Endothelial cell of hepatic sinusoid (primary cell): ENCODE results near the gene ESRRG.

Experiments
- in situ Hi-C: cut with HindIII; loops from 2 replicates; pipeline ENCODE4 v1.10.0; 2017; ENCODE audit warnings: low sequenced_read_pairs

The ESRRG gene

DNA sequence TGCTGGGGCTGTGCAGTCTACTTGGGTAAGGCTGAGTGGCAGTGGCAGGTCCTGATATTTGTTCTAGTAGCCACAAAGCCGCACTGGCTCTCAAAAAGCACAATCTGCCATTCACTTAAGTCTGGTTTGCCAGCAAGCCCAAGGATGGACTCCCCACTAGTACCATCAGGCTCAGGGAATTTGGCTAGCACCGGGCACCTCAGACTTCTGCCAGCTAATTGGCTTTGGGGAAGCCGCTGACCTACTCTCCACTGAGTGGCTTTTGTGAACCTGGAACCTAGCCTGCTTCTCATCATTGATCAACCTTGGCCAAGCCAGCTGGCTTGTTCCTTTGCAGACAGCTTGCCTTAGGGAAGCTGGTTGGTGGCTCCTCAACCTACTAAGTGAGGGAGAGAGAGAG, 83.1 kb downstream of the ESRRG start:
- in situ Hi-C loops: no loop called here

DNA sequence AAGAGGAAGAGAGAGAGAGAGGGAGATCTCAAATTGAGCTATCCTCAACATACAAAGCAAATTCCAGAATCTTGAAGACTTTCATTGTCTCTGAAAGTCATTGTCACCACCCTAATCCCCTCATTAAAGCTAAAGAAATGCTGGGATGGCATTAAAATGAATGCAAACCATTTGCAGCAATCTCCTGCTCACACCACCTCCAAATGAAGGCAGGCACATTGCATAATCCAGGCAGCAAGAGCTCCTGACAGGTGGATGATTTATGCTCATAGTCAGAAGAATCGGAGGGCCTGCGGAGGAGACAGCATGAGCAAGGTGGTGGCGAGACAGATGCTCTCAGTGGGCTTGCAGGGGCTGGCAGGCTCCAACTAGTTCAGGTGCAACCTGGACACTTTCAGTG, 90.2 kb downstream of the ESRRG start:
- in situ Hi-C loops: no loop called here

DNA sequence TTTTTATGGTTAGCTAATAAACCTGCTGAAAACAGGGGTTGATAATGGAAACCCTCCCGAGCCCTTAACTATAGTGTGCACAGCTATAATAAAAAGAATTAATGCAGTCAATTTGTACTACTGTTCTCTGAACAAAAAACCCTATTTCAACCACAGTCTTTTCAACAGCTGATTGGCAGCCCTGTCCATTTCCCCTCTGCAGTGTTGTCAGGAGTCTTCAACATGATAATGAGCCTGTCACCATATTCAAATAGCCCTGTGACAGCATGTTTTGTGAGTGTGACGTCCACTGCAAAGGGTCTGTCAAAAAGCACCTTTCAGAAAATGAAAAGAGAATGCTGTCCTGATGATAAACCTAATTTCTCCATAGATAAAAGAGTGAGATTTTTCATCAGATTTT, 92.7 kb downstream of the ESRRG start:
- in situ Hi-C loops: no loop called here

DNA sequence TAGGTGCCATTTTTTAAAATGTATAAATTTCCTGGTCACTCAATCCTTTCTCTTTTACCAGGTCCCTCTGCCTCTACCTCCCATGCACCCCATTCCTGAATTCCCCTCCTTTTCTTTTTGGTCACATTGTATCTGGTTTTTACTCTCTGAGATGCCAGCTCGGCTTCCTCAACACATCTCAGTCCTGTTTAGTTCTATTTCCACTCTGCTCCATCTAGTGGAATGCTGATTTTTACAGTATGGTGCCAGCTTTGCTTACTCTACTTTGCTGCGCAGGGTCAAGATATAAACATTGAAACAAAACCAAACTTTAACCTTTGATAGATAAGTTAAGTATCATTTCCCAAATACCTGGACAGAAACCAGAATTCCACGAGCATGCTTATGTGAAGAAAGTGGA, 96.0 kb downstream of the ESRRG start:
- in situ Hi-C loops: no loop called here

DNA sequence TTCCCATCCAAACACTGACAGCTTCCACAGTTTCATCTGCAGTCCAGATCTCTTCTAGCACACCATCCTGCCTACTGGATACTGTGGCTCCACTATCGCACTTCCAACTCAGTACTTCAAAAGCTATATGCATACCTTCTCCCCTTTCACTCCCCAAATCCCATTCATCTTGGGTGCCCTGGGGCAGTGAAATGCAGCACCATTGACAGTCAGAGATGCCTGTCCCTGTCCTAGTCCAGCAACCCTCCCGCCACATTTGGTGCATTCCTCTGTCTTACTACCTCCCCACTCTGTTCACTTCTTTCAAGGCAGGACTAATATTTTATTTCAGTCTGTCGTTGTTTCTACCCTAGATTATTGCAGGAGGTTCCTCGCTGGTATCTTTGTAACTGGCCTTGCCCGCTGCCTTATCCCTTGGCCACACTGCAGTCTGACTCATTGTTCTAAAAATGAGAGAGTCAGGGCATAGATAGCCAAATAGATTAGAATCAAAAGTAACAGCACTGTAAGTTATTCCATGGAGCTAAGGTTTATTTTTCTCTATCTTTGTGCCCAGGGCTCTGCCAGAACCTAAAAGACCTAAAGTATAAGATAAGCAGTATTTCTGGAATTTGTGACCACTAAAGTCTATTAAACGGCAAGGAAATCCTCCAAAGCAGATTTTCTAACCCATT, 96.7 kb downstream of the ESRRG start:
- in situ Hi-C loops: no loop called here

DNA sequence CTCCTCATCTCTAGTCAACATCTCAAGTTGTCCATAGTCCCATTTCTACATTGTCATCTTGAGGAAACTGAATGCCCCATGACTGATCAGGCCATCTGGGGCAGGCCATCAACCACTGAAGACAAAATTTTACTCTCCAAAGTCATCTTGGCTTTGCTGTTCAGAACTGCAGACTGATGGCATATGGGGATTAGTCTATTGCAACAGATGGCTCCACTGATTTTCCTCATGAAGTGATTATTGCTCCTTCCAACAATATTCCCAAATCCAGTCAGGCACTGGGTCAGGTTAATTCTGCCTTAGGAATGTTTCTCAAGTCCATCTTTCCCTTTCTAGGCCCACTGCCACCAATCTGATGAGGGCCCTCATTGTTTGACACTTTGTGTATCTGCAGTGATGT, 101.7 kb downstream of the ESRRG start:
- in situ Hi-C loops: no loop called here

DNA sequence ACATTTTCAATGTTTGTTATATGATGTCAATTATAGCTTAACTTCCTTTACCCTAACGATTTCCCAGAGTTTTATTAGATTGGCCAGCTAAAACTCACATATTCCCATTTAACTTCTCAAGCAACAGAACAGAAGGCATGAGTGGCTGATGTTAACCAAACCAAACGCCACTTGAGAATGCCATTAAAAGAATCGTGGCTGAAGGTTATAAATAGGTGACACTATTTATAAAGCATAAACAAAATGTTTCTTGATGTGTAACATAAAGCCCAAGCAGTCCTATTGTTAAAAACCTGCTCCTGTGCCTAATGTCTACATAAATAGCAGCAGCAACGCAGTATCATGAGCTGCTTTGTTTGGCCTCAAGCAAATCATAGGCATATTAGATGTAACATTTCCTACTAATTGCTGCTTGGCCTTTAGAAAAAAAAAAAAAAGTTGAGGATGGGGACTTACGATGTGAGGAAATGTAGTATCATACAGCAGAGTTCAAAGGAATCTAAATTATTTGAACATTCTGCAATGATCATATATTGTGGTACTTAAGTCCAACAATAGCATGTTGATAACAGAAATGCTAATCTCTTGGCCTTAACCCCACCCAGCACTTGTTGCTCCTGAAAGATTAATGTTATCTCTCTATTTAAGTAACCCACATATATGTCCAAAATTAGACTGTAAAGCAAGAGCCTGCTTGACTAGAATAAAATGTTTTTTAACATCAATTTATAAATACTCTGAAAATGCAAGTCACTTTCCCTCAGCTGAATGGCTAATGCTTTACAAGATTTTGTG, 106.0 kb downstream of the ESRRG start:
- in situ Hi-C loops: no loop called here

DNA sequence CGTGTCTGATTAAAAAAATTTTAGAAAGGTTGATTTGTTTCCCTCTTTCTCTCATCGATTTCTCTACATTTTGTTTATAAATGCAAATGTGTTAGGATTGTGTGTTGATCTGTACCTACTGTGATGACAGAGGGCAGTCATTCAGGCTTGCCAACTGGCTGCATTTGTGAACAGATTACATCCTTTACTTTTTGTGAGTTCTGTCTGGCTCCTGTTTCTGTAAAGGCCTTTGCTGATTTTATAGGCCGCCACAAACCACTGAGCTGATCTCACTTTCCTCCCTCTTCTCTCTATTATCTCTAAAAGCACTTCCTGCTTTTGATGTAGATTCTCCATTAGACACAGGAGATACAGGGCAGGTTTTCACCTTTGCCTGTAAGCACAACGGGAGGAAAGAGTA, 106.8 kb downstream of the ESRRG start:
- in situ Hi-C loops: no loop called here

DNA sequence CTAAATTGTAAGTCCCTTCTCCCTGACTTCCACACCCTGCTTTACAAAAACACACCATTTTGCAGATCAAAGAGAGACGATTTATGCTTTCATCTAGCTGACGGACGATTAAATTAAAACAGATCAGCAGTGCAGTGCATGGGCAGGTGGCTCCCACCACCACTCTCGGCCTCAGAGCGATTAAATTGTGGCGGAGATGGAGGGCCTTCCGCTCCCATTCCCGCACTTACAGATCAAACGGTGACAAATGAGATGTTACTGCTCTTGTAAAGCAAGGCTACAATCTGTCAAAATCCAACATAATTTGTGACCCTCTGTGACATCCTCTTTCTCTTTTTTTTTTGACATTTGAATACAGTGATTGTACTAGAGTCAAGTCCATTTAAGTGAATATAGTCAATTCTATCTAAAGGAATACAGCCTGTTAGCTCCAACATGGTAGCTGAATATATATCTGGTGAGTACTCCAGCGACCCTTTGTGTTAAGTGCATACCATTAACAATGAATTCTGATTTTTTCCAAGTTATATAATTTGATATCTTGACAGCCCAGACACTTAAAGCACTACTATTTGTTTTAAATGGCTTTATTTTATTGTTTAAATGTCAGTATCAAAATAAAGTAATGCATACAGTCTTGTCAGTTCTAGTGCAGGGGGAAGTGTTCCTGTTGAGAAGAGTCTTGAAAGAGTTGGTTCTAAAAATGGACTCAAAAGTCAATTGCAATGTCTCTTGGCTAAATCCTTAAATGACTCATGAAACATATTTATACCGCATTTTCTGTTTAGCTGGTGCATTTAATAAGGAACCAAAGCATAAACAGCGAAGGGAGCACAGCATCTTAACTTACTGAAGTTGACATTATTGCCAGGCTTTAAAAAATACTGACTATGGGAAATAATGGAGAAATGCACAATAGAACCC, 109.0 kb downstream of the ESRRG start:
- in situ Hi-C loops: no loop called here

DNA sequence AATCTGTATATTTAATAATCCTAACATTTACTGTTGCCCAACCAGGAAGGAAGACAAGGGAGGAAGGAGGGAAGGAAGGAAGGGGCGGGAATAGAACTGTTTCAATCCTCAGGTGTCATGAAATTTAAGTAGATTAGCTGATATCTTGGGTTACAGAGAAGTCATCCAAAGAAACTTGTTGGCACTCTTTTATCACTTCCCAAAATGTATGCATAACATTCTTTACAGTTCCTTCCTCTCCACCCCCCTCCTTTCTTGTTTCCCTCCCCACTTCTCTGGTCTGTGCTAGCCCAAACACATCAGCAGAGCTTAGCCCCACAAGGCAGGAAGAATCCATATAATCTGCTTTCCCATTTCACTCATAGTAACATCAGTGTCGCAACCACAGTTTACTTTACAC, 110.9 kb downstream of the ESRRG start:
- in situ Hi-C loops: no loop called here

DNA sequence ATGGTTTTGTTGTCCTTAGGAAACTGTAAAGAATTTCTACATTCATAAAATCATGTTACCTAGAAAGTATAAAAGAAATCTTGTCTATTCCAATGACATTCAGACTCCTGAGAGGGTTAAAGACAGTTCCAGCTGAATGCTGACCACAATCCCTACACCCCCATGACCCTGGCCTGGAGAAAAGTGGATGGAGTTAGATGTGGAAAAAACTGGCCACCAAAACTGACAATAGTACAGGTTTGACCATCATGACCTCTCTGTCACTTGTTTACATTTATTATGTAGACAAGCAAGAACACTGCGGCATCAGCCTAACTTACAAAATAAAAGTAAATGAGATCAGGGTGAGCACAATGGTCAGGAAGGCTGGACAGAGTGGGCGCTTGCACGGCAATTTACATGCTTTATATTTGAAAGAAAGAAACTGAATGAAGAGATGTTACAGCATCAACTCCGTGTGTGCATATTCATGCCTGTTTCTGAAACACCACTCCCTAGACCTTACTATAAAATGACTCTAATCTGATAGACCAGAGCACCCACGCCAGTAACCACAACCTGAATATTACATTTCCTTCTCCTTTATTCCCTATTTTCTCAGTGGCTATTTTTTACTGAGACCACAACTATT, 116.0 kb downstream of the ESRRG start:
- in situ Hi-C loops: no loop called here

DNA sequence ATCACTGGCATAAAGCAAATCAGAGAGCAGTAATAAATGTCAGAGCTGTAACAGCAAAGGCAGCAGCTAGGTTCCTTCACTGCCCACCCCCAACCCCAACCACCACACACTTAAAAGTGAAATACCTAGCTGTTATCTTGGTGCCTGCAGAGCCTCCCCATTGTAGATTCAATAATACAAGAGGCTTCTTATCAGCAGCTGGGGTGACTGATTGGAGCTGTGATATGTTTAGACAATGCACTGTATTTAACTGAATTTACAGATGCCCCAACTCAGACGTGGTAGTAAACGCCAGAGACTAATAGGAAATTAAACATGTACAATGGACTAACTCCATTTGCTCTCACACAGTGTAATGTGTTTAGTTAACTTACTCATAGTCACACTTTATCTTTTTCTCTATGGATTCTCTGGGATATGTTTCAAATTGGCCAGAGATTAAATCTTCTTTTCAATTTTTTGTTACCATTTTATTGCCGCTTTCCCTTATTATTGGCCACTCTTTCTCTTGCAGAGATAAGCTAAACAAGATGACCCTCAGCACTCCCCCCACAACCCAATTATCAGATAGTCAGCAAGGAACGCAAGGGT, 117.1 kb downstream of the ESRRG start:
- in situ Hi-C loops: no loop called here

DNA sequence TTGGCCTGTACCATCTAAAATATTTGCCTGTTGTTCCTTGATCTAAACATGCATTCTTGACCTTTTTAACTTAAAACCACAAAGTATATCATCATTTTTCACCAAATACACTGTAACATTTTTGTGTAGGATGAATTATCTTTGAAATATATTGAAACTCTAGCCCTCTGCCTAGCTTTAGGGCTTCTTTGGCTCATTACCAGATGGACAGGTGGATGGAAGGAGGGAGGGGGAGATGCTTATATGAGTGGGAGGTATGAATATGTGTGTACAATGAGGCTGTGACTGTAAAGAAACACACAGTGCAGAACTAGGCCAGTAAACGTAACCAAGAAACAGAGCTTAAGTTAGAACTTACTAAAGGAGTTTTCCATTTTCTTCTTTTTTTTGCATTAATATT, 118.5 kb downstream of the ESRRG start:
- in situ Hi-C loops: no loop called here

DNA sequence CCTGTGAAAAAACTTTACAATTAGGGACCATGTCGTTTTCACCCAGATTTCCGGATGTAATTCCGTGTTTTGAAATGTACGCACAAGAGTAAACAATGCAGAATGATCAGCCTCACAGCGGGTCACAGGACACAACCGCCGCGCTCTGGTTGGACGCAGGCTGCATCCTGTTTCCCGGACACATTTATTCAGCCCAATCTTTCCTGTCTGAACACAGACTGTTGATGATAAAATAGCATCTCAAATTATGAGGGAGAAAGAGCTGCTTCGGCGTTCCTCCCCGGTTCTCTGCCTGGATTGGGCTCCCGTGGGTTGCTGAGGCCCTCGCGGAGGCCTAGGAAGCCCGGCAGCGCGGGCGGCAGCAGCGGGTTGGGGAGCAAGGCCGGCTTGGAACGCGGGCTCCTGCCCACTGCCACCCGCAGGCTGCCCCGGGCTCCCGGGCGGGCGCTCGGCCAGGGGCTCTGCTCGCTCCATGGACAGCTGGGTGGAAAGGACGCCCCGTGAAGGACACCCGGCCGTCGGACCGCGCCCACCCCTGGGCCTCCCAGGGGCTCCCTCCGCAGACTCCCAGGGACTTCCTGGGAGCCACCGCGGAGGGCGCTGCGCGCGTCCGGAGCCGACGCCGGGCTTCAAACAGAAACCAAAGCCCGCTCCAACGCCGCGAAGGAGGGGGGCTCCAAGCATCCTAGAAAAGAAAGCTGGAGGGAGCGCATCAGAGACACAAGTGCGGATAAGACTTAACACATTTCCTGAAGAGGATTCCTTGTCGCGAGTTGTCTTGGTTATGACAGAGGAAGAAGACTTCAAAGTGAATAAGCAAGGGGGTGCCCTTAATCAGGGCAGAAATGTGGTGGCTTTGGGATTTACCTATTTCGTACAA, 122.3 kb downstream of the ESRRG start:
- in situ Hi-C loops: no loop called here

DNA sequence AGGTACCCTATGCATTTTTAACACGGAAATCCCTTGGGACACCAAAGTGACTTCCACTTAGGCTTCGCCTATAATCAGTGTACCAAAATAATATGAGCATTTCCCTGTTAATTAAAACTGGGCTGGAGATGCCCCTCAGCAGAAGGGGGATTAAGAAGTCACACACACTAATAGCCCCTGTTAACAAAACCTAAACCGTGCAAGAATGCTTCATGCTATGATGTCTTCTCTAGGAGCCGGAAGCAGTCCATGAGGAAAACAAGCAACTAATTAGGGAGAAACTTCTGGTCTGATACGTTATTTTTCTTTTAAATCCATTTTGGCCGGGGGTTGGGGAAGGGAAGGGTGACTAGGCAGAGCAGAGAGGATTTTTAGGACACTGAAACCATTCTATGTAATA, 123.4 kb downstream of the ESRRG start:
- in situ Hi-C loops: no loop called here

DNA sequence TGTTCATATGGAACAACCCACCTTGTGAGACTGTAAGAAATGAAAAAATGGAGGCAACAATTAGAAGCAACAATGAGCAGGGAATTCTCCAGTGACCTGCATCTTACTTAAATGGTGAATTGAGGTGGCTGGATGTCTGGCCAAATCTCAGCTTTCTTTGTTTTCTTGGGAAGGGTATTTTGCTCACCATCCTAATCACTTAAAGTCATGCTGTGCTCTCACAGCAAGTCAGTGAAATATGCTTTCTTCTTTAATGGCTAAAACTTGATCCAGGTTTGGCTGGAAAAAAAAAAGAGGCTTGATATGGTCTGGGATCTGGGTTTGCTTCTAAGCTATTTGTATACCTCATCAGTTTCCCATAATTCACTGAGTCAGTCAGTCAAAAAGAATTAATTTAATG, 124.8 kb downstream of the ESRRG start:
- in situ Hi-C loops: no loop called here

DNA sequence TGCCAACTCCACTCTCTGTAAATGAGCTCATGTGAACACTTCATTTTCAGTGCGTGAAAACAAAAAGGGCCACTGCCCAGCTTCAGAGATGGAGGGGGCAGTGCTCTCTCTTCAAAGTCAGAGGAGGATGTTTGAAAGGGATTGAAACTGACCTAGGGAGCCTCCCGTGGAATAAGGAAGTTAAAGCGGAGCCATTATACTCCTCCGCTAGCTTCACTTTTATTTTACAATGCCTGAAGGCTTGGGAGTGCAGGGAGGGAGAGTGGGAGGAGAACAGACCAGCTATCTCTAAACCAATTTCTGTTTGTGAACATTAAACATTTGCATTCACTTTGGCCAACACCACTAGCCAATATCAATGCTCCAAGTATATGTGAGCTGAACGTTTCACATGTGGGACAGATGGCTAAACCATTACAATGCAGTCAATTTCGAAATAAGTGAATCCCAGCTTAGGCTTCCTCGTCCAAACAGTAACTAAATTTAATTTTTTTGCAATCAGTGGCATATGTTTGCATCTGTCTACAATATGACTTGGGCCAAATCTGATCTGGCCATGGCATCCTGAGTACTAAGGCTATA, 126.9 kb downstream of the ESRRG start:
- in situ Hi-C loops: no loop called here

DNA sequence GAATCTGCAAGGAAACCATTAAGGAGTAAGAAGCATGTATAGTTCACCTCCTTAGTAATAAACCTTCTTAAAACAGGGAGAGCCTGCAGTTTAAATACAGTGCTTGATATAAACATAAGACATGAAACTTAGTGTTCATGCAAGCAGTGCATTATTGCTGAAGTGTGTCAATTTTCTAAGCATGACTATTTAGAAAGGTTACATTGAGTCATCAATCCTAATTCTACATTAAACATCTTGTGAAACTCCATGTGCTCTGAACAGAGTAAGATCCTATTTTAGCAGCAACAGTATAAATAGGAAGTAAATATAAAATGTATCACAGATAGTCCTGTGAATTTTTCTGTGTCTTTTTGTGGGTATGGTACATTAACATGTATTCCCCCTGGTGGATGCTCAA, 135.5 kb downstream of the ESRRG start:
- in situ Hi-C loops: no loop called here

DNA sequence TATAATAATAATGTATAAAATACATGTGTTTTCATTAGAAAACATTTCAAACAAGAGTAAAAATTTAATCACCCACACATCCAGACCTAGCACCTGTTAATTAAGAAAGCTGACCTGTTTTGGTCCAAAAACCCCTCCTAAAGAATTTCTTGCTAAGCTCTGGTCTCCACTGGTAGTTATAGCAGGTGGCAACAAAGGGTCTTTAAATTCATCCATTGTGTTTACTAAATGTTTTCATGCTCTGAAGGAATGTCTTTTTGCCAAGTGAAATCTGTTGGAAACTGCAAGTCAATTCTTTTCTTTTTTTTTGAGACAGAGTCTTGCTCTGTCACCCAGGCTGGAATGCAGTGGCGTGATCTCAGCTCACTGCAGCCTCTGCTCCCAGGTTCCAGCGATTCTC, 141.1 kb downstream of the ESRRG start:
- in situ Hi-C loops: no loop called here
